Skeletal muscle tissue (tissue), 4 donors: ENCODE results near the gene ZBTB7A. TPM values are rescaled to one million over a fixed set of nuclear protein-coding genes. Genes with fewer than 3 reads are reported as not detected.

Experiments used
- H3K27ac ChIP-seq: one replicate; pipeline ENCODE4 v1.7.0; 2013; ENCODE audit warnings: mild to moderate bottlenecking, low read depth, low read length, inconsistent platforms
- H3K27me3 ChIP-seq, 3 donors: one replicate each; pipeline ENCODE4 v1.7.0; 2013; ENCODE audit warnings: low read length in 3 of 3; ENCODE audit not compliant: control insufficient read depth in 3 of 3, insufficient read depth in 3 of 3
- H3K36me3 ChIP-seq, 3 donors: one replicate each; pipeline ENCODE4 v1.7.0; 2013; ENCODE audit warnings: low read length in 3 of 3; ENCODE audit not compliant: control insufficient read depth in 3 of 3, insufficient read depth in 3 of 3
- H3K4me1 ChIP-seq, 3 donors: one replicate each; pipeline ENCODE4 v1.7.0; 2013; ENCODE audit warnings: low read length in 3 of 3, mild to moderate bottlenecking in 3 of 3; ENCODE audit not compliant: control insufficient read depth in 3 of 3, insufficient read depth in 3 of 3
- H3K4me3 ChIP-seq, 3 donors: one replicate each; pipeline ENCODE4 v1.7.0; 2013; ENCODE audit warnings: low read length in 3 of 3
- H3K9ac ChIP-seq, 3 donors: one replicate each; pipeline ENCODE4 v1.7.0; 2013; ENCODE audit warnings: low read length in 3 of 3, mild to moderate bottlenecking in 3 of 3, moderate library complexity in 2 of 3, low read depth in 1 of 3
- H3K9me3 ChIP-seq, 3 donors: one replicate each; pipeline ENCODE4 v1.7.0; 2013; ENCODE audit warnings: low read length in 3 of 3; ENCODE audit not compliant: control insufficient read depth in 3 of 3
- total RNA-seq: library from RNA; depleted of rRNA; stranded (reverse); fragments of >200 nt; gene quantifications from one replicate; pipeline ENCODE4 v1.2.3, GENCODE V29; 2014
- donor health status: Osteomylitis.

The ZBTB7A gene
- total RNA-seq, 1 donor from 2014 or later: 4.2 TPM

DNA sequence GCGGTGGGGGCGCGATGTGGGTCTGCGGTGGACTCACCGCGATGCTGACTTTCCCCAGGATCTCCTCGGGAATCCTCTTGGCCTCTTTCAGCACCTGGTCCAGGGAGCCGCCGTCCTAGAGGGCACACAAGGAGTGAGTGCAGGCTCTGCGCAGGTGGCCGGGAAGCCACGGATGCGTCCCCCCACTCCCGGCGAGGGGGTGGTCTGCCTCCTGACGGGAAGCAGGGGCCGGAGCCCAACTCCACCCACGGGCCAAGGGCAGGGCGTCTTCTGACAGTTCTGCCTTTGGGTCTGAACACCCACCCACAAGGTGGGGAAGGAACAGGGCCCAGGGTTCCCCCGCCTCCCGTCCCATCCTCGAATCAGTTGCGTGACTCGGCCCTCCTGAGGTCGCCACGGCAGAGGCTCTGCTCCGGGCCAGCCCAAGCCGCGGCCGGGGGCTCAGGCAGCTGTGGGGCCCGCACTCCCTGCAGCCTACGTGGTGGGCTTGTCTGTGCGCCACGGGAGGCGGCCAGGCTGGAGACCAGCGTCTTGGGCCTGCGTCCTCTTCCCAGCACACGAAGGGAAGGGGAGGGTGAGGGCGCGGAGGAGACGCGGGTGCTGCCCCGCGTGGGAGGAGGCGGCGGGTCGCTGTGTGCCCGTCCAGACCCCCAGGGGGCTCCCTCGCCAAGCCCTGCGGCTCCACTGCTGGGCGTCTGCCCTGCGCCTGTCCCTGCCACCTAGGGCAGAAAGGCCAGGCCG, 35.8 kb upstream of the ZBTB7A start:
- peaks cover 8 to 20% (median 14%) of the 10 kb centered on the region in 3 donors for H3K4me1 ChIP-seq
- H3K36me3 ChIP-seq: peaks cover 35 to 50% (median 43%) of the 10 kb centered on the region in 3 donors
- no peak overlapping the region for H3K4me3 ChIP-seq
- H3K9ac ChIP-seq: no peak overlapping the region
- H3K27me3 ChIP-seq: no peaks in the 10 kb centered on the region
- H3K9me3 ChIP-seq: no peaks in the 10 kb centered on the region
- H3K27ac ChIP-seq: no peak overlapping the region

- Histone ChIP-seq H3K4me1 (peaks cover 14 to 30% (median 21%) of the 10 kb centered on the region in 3 donors), H3K9me3 (no peaks in the 10 kb centered on the region), H3K9ac (no peak overlapping the region), H3K27me3 (no peaks in the 10 kb centered on the region), H3K36me3 (peaks cover 34 to 44% (median 38%) of the 10 kb centered on the region in 3 donors), H3K4me3 (no peak overlapping the region), H3K27ac (no peak overlapping the region)
Measured at GRCh38 chr19:4101496-4101770, 34.7 kb upstream of the ZBTB7A start.

DNA sequence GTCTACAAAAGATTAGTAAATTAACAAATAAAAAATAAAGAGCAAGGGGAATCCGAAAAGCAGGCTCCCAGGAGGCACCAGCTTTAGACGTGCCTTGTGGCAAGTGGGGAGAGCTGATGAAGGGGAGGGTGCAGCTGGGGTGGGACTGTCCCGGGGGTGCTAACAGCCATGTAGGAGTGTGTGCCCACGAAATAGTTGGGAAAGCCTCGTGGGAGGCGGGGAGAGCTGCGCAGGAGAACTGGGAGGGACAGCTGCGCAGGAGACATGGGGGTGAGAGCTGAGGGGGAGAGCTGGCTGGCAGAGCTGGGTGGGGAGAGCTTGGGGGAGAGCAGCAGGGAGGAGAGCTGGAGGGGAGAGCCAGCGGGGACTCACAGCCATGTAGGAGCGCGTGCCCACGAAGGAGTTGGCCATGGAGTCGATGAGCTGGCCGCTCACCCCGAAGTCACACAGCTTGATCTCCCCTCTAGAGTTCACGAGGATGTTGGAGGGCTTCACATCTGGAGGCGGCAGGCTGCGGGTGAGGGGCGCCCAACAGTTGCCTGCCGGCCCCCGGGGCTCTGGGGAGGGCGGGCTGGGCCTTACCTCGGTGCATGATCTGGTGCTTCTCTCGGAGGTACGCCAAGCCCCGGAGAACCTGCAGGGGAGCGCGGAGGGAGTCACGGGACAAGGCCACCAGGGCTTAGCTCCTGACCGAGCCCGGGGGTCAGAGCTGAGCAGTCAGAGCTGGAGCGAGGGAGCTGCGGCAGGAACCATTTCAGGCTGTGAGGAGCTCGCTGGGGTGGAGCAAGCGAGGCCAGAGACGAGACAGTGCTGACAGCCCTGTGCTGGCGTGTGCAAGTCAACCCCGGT, 34.2 kb upstream of the ZBTB7A start:
- peaks cover 30 to 45% (median 36%) of the 10 kb centered on the region in 3 donors for H3K36me3 ChIP-seq
- H3K27me3 ChIP-seq: no peaks in the 10 kb centered on the region
- no peaks in the 10 kb centered on the region for H3K9me3 ChIP-seq
- H3K27ac ChIP-seq: no peak overlapping the region
- no peak overlapping the region for H3K4me3 ChIP-seq
- H3K4me1 ChIP-seq: peaks cover 14 to 31% (median 23%) of the 10 kb centered on the region in 3 donors
- H3K9ac ChIP-seq: no peak overlapping the region

GRCh38 chr19:4099041-4099764, 32.5 kb upstream of the ZBTB7A start:
- Histone ChIP-seq H3K36me3 (peaks cover 25 to 35% (median 35%) of the 10 kb centered on the region in 3 donors), H3K4me1 (peaks cover 14 to 31% (median 23%) of the 10 kb centered on the region in 3 donors), H3K9ac (peak overlapping the region in 1 of 3 donors; percentile 58), H3K27me3 (no peaks in the 10 kb centered on the region), H3K4me3 (no peak overlapping the region), H3K9me3 (no peaks in the 10 kb centered on the region), H3K27ac (no peak overlapping the region)

GRCh38 chr19:4098493-4098892, 31.8 kb upstream of the ZBTB7A start:
- Histone ChIP-seq H3K9ac (peak overlapping the region in 1 of 3 donors; percentile 58), H3K27me3 (no peaks in the 10 kb centered on the region), H3K9me3 (no peaks in the 10 kb centered on the region), H3K27ac (peak overlapping the region; percentile 68), H3K4me3 (no peak overlapping the region), H3K4me1 (peaks cover 14 to 31% (median 23%) of the 10 kb centered on the region in 3 donors), H3K36me3 (peaks cover 31 to 37% (median 36%) of the 10 kb centered on the region in 3 donors)

- Histone ChIP-seq H3K27me3 (no peaks in the 10 kb centered on the region), H3K9me3 (no peaks in the 10 kb centered on the region), H3K27ac (peak overlapping the region; percentile 68), H3K4me3 (no peak overlapping the region), H3K4me1 (peaks cover 14 to 31% (median 23%) of the 10 kb centered on the region in 3 donors), H3K36me3 (peaks cover 31 to 35% (median 32%) of the 10 kb centered on the region in 3 donors), H3K9ac (peak overlapping the region in 1 of 3 donors; percentile 58)
Measured at GRCh38 chr19:4097501-4097900, 30.8 kb upstream of the ZBTB7A start.

DNA sequence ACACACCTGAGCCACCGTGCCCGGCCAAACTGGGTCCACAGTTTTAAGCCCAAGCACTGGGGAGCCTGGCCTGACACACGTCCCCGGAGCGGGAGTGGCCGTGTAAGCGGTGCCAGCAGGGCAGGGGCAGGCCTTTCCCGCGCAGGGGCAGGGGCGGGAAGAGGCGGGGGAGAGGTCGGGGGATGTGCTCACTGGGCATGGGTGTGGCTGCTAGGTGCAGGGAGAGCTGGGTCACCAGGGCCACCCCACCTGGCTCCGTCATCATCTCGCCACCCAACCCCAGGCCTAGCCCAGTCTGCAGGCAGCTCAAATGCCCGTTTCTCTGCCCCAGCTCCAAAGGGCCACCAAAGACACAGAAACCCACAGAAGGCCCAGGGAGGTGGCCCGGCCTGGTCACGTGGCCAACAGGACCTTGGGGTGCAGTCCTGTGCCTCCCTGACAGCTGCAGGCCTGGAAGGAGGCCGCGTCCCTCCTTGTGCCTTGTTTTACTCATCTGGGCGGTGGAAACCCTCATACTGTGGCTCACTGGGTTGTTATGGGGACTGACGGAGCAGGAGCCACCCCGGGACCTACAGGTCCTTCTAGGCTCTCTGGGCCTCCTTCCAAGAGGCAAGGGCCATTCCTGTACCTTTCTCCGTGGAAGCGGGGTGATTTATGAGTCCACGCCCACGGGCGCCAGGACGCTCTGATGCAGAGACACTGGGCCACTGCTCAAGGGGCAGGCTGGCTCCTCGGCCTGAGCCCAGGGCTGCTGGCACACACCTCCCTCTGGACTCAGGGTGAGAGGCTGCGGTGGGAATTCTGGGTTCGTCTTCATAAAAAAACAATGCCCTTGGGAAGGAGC, 29.6 kb upstream of the ZBTB7A start:
- Histone ChIP-seq H3K9me3 (no peaks in the 10 kb centered on the region), H3K27ac (no peak overlapping the region), H3K36me3 (peaks cover 25% of the 10 kb centered on the region in 3 donors), H3K4me3 (no peak overlapping the region), H3K9ac (no peak overlapping the region), H3K27me3 (no peaks in the 10 kb centered on the region), H3K4me1 (peaks cover 14 to 31% (median 23%) of the 10 kb centered on the region in 3 donors)

DNA sequence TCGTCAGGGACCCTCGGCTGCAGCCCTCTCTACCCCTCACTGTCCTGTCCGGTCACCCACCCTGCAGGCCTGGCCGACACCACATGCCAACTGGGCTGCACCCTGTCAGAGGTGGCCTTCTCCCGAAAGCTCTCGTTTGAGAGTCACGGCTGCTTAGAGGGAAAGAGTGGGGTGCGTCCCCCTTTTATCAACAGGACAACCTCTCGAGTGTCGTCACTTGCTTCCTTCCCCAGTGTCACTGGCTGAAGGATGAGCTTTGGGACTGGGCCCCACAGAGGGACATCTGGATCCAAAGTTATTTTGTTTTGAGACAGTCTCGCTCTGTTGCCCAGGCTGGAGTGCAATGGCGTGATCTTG, 28.8 kb upstream of the ZBTB7A start:
- H3K27me3 ChIP-seq: no peaks in the 10 kb centered on the region
- no peak overlapping the region for H3K27ac ChIP-seq
- H3K9me3 ChIP-seq: no peaks in the 10 kb centered on the region
- peaks cover 20 to 26% (median 25%) of the 10 kb centered on the region in 3 donors for H3K36me3 ChIP-seq
- peaks cover 14 to 31% (median 23%) of the 10 kb centered on the region in 3 donors for H3K4me1 ChIP-seq
- no peak overlapping the region for H3K9ac ChIP-seq
- no peak overlapping the region for H3K4me3 ChIP-seq

DNA sequence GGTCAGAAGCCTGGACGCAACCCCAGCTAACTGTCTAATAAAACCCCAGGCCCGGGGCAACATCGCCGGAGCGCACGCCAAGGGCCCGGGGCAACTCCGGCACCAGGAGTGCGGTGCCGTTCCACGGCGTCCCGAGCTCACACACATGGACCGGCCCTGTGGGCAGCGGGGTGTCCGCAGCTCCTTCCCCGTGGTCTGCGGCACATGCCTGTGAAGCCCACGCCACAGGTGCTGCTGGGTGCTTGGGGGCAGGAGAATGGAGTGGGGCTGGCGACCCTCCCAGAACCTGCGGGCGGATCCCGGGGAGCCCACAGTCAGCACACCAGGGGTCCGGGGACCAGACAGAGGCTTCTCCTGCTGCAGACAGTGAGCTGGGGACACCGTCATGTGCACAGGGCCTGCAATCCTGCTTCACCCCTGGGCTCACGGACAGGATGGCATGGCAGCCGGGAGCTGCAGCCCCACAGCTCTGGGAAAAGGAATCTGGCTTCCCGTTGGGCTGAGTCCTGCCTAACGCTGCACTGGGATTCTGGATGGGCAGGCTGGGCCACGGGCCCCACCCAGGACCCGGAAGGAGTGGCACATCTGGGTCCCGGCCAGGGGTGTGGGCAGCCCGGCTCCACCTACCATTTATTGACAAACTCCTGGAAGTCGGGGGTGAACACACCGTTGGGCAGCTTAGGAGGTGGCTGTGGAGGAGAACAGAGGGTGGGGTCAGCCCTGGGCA, 28.2 kb upstream of the ZBTB7A start:
- Histone ChIP-seq H3K4me3 (no peak overlapping the region), H3K27ac (no peak overlapping the region), H3K9me3 (no peaks in the 10 kb centered on the region), H3K27me3 (no peaks in the 10 kb centered on the region), H3K4me1 (peaks cover 14 to 31% (median 23%) of the 10 kb centered on the region in 3 donors), H3K36me3 (peaks cover 18 to 29% (median 27%) of the 10 kb centered on the region in 3 donors), H3K9ac (no peak overlapping the region)
